AG09319 (cell line): ENCODE results near the gene KRTAP1-4.
"Not testable (repeated sequence)": the region's sequence is repeated elsewhere in the genome, so short reads cannot be mapped to it uniquely, and the experiment has no call there.

Experiments
- DNase-seq: peaks from one replicate; pipeline ENCODE4 v3.0.0-alpha.2; 2010; ENCODE audit warnings: low read depth; ENCODE audit errors: extremely low read depth
- CTCF ChIP-seq: IDR thresholded peaks from 2 replicates; pipeline ENCODE4 v1.5.1; 2011; ENCODE audit warnings: low read depth, mild to moderate bottlenecking, inconsistent platforms, low read length, moderate library complexity

The KRTAP1-4 gene

GRCh38 chr17:41004397-41004796 is 25.6 kb downstream of the KRTAP1-4 start:
- DNase-seq: no peak
- no peak for TF ChIP-seq CTCF

GRCh38 chr17:41003926-41004325 is 26.1 kb downstream of the KRTAP1-4 start:
- no peak for DNase-seq
- TF ChIP-seq CTCF: no peak

GRCh38 chr17:41002814-41003213 is 27.2 kb downstream of the KRTAP1-4 start:
- DNase-seq: no peak
- TF ChIP-seq CTCF: no peak

- DNase-seq: no peak
- no peak for TF ChIP-seq CTCF
Observed at GRCh38 chr17:41001795-41002194, 28.2 kb downstream of the KRTAP1-4 start.

GRCh38 chr17:40999563-40999962 is 30.4 kb downstream of the KRTAP1-4 start, which contains the start of gene KRTAP3-2:
Gene KRTAP3-2 (minus strand): TSS chr17:40999906. CDS start chr17:40999853, 53 bp downstream.
- not testable (repeated sequence) for DNase-seq

GRCh38 chr17:40997361-40997760 is 32.6 kb downstream of the KRTAP1-4 start:
- no peak for DNase-seq
- TF ChIP-seq CTCF: no peak

GRCh38 chr17:40996829-40997228 is 33.2 kb downstream of the KRTAP1-4 start:
- no peak for TF ChIP-seq CTCF
- DNase-seq: no peak

GRCh38 chr17:40995116-40995515 is 34.9 kb downstream of the KRTAP1-4 start:
- DNase-seq: no peak
- TF ChIP-seq CTCF: no peak
